Limb (tissue), 2 donors: Measurements from ENCODE around the gene GPT2.

Source experiments
- DNase-seq, 2 donors: peaks; one replicate each; pipeline ENCODE4 v3.0.0-alpha.2; 2016; ENCODE audit errors: extremely low spot score in 2 of 2

Gene GPT2

GRCh38 chr16:46896314-46896968 lies 12.3 kb downstream of the GPT2 start:
- DNase-seq, result no peak

DNA sequence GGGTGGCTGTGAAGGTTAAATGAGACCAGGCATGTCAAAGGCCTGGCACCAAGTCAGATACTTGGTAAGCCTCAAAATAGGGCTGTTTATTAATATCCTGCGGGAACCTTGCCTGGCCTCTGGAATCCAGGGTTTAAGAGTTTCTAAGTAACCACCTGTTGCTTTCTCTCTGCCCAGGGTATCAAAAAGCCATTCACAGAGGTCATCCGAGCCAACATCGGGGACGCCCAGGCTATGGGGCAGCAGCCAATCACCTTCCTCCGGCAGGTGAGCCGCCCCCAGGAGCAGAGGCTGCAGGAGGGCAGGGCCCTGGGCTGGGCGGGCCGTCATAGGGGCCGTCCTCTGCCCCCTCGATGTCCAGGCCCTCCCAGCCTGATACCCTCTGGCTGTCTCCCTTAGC lies 13.3 kb downstream of the GPT2 start:
- DNase-seq, result no peak

- no peak for DNase-seq
Observed at GRCh38 chr16:46898006-46898405, 13.8 kb downstream of the GPT2 start.

- no peak for DNase-seq
Observed at GRCh38 chr16:46899443-46900143, 15.4 kb downstream of the GPT2 start.

DNA sequence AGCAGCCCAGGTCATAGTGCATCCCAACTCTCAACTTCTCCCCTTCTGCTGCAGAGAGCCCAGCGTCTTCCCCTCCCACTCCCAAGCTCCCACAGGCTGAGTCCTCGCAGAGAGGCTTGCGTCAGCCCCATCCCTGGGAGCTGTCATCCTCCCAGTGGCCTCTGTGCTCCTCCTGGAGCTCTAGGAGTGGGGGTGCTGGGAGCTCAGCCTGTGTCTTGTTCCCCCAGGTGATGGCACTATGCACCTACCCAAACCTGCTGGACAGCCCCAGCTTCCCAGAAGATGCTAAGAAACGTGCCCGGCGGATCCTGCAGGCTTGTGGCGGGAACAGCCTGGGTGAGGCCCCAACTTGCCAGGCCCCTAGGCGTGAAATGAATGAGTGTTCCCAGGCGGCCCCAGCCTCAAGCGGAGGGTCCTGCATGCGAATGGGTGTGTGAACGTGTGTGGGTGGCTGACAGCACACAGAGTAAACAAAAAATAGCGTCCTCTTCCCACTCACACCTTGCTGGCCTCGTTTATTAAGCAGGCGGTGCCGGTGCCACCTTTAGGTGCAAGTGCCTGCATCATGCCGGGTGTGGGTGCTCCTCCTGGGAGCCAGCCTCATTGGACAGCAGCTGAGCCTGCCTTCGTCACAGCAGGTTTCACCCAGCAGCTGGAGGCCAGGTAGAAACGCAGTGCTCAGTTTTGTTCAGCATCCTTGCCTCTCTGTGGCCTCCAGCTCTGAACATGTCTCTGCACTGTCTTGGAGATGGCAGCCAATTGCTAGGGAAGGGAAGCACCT lies 16.5 kb downstream of the GPT2 start:
- no peak for DNase-seq

GRCh38 chr16:46901709-46902108 lies 17.5 kb downstream of the GPT2 start:
- DNase-seq, result no peak

DNA sequence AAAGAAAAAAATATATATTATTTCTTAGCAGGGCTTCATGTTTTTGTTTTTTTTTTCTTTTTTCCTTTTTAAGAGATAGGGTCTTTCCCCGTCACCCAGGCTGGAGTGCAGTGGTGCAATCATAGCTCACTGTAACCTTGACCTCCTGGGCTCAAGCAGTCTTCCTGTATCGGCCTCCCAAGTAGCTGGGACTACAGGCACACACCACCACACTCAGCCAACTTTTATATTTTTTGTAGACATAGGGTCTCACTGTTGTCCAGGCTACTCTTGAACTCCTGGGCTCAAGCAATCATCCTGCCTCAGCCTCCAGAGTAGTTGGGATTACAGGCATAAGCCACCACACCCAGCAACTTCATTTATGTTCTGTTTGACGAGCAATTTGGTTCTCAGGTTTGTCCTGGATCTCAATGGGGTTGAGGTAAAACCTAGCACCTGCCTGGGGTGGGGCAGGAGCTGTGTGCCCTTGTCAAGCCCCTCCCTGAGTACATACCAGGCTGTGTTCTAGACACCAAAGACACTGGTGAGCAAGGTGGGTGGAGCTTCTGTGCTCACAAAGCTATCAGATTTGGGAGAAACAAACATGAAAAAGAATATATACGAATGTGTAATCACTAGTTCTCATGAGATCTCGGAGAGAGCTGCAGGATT lies 19.2 kb downstream of the GPT2 start:
- DNase-seq, result no peak

- DNase-seq, result no peak
Observed at GRCh38 chr16:46904471-46904870, 20.3 kb downstream of the GPT2 start.

DNA sequence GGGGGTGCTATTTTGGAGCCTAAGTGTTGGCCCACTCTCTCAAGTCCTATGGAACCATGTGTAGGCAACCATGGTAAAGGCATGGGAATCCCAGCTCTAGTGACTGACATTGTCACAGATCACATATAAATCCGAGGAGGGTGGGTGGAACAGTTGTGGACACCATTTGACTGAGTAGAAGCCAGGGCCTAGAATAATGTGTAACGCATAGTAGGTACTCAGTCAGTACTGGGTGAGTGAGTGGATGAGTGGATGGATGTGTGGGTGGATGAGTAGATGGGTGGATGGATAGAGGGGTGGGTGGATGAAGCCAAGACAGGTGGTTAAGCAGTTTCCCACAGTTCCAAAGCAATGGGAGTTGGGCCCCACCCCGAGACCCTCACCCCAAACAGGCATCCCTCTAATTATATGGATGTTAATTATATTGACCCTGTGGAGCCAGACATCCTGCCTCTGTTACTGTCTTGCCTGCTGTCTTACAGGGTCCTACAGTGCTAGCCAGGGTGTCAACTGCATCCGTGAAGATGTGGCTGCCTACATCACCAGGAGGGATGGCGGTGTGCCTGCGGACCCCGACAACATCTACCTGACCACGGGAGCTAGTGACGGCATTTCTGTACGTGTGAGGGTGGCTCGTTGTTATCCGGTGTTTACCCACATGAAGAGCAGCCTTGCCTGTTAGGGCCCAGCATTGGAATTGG lies 22.3 kb downstream of the GPT2 start:
- no peak for DNase-seq

- DNase-seq, result no peak
Observed at GRCh38 chr16:46907061-46907774, 23.1 kb downstream of the GPT2 start.

DNA sequence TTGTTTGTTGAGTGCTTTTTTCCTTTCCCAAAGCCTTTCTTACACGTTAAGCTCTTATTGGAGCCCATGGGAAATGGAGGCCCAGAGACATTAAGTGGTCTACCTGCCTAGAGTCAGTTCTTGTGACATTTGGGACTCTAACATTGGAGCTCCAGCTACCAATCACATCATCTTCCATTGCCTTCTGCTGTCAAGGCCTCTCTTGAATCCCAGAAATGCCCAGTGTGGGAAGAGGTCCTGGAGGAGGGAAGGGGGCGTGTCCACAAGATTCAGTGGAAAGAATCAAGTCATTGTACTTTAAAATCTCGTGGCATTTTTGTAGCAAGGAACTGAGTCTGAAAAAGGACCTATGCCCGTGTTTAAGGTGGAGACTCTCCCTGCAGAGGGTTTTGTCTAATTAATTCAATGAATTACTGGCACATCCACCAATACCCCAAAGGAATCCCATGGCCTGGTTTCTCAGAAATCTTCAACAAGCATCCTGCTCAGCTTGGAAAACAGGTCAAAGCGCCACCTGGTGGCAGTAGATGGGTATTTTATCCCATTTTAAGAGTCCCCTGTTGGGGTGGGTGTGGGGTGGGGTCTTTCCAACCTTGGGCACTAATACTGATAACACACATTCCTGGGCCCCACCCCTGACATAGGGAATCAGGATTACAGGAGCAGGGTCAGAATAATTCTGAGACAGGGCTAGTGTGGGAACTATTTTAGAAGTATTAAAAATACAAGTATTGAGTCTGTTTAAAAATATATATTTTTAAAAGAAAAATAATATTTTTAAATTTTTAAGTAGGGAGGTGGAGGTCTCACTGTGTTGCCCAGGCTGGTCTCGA lies 24.6 kb downstream of the GPT2 start:
- peak; percentile 79 for DNase-seq

DNA sequence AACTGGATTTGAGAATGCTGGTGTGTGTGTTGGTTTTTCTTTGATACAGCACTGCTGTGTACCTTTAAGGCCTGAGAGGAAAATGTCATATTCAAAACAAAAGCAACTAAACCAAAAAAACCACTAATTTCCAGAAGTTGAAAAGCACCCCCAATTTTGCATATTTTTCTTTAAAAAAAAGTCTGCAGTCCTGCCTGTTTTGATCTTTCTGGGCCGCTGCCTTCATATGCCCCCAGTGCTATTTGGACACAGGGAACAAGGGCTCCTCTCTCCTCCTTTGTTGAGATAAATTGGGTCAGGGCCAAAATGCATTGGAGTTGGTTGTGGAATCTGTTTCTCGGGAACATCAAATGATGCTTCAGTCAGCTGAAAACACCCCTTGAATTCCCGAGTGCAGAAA lies 26.9 kb downstream of the GPT2 start:
- DNase-seq, result no peak

GRCh38 chr16:46911650-46912049 lies 27.5 kb downstream of the GPT2 start:
- no peak for DNase-seq

- DNase-seq, result no peak
Observed at GRCh38 chr16:46914556-46915201, 30.5 kb downstream of the GPT2 start.

- DNase-seq, result no peak
Observed at GRCh38 chr16:46915483-46916025, 31.4 kb downstream of the GPT2 start.

DNA sequence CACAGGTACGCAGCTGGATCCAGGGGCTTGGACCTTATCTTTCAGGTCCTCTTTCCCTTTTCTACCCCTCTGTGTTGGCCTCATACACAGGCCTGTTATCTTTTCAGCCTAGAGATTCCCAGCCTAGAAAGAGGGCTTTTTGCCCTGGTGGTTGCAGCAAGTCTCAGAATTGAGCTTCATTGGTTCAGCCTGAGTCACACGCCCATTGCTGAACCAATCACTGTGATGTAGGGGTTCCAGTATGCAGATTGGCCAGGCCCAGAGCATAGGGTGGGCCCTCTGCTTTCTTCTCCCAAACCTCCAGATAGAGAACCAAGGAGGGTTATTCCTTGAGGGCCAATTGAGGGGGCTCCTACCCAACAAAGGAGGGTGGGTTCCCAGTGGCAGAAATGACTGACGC lies 32.8 kb downstream of the GPT2 start:
- no peak for DNase-seq

DNA sequence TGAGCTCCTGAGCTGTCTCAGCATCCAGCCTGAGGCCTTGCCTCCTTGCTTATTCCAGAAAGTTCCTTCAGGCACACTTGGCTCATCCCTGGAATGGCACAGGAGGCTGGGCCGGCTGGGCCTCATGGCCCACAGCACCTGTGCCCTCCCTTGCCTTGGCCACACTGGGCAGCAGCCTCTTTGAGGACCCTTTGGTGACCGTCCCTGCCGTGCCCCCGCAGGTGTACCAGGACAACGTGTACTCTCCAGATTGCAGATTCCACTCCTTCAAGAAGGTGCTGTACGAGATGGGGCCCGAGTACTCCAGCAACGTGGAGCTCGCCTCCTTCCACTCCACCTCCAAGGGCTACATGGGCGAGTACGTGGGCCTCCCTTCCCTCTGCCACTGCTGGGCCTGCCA lies 34.2 kb downstream of the GPT2 start:
- no peak for DNase-seq

GRCh38 chr16:46918905-46919792 lies 35.0 kb downstream of the GPT2 start:
- no peak for DNase-seq
